GM12878 (cell line): ENCODE data around the gene SULT1A2. TPM values are rescaled to one million over a fixed set of nuclear protein-coding genes. Genes with fewer than 3 reads are reported as not detected.

Experiments used
- ATAC-seq: fragments of 200-7000 bp; cut with Tn5 transposase; 3 replicates; pipeline ENCODE4 v1.9.1; 2020; ENCODE audit warnings: mild to moderate bottlenecking, moderate library complexity
- BruUV-seq: library from RNA; stranded (reverse); fragments of 400-500 nt; replicated peaks from 2 replicates; lab custom pipeline; 2021; lab: Mats Ljungman, UMichigan
- CTCF ChIA-PET: fragments of 300-600 bp; sonication (Branson Sonifier 250); formaldehyde crosslinking; extraction: SDS; loops from one replicate; lab custom pipeline; 2021; ENCODE audit warnings: inconsistent platforms; lab: Yijun Ruan, JAX
- POLR2A ChIA-PET: fragments of 350-600 bp; formaldehyde crosslinking; extraction: SDS; loops from one replicate; lab custom pipeline; 2021; ENCODE audit warnings: inconsistent platforms; lab: Charles Lee
- RAD21 ChIA-PET: fragments of 300-600 bp; sonication (Branson Sonifier 250); formaldehyde crosslinking; loops from one replicate; lab custom pipeline; 2023; ENCODE audit warnings: antibody characterized with exemption; ENCODE audit not compliant: unreplicated experiment; lab: Charles Lee
- SMC1A ChIA-PET: fragments of 300-600 bp; sonication (Branson Sonifier 250); formaldehyde crosslinking; loops from one replicate; lab custom pipeline; 2023; ENCODE audit not compliant: unreplicated experiment, uncharacterized antibody; lab: Charles Lee
- DNase-seq: peaks from one replicate; pipeline ENCODE4 v3.0.0-alpha.2; 2011; ENCODE audit warnings: low read depth, low spot score
- FAIRE-seq: peaks from 3 replicates; lab custom pipeline; 2011; peaks lifted over from hg19 to GRCh38; lab: Jason Lieb, UNC
- H2AFZ ChIP-seq: 2 replicates; pipeline ENCODE4 v1.6.0; 2011; ENCODE audit warnings: low read depth, low read length, control low read depth; ENCODE audit not compliant: control insufficient read depth
- H3K27ac ChIP-seq: 2 replicates; pipeline ENCODE4 v1.5.1; 2011; ENCODE audit warnings: control low read depth; ENCODE audit not compliant: control insufficient read depth, insufficient read depth
- H3K27me3 ChIP-seq, 2 experiments: replicated peaks in 1 of 2; 2 replicates each; pipeline versions ENCODE4 v1.6.0 to v1.6.1; 2011; ENCODE audit warnings: low read length in 1 of 2; ENCODE audit not compliant: control insufficient read depth in 2 of 2, insufficient read depth in 2 of 2
- H3K36me3 ChIP-seq, 2 experiments: 2 replicates each; pipeline ENCODE4 v1.5.1; 2011; ENCODE audit warnings: low read length in 1 of 2; ENCODE audit not compliant: control insufficient read depth in 2 of 2, insufficient read depth in 2 of 2
- H3K4me1 ChIP-seq: 2 replicates; pipeline ENCODE4 v1.6.1; 2011; ENCODE audit warnings: mild to moderate bottlenecking, low read length, moderate library complexity, mixed read lengths; ENCODE audit not compliant: control insufficient read depth, insufficient read depth
- H3K4me2 ChIP-seq: 2 replicates; pipeline ENCODE4 v1.6.0; 2011; ENCODE audit warnings: control low read depth; ENCODE audit not compliant: control insufficient read depth, insufficient read depth
- H3K4me3 ChIP-seq: fragments of 200-600 bp; sonication (generic); 2 replicates; pipeline ENCODE4 v1.5.1; 2016
- H3K79me2 ChIP-seq: 2 replicates; pipeline ENCODE4 v1.6.0; 2011; ENCODE audit warnings: low read length; ENCODE audit not compliant: control insufficient read depth, insufficient read depth
- H3K9ac ChIP-seq: 2 replicates; pipeline ENCODE4 v1.8.0; 2011; ENCODE audit warnings: low read length, control low read depth, mixed read lengths; ENCODE audit not compliant: control insufficient read depth, insufficient read depth
- H3K9me3 ChIP-seq: replicated peaks from 3 replicates; pipeline ENCODE4 v1.5.1; 2011; ENCODE audit warnings: mild to moderate bottlenecking, low read length; ENCODE audit not compliant: control insufficient read depth, insufficient read depth
- H4K20me1 ChIP-seq: 2 replicates; pipeline ENCODE4 v1.6.0; 2011; ENCODE audit not compliant: control insufficient read depth, insufficient read depth
- MTA2 ChIP-seq: fragments of 450-650 bp; IDR thresholded peaks from 2 replicates; pipeline ENCODE4 v1.6.1; 2016; ENCODE audit warnings: low read depth, mild to moderate bottlenecking, moderate library complexity
- WGBS: methylation state at CpG from one replicate; pipeline ENCODE4 v1.1.6; 2016; ENCODE audit warnings: low lambda C conversion rate; ENCODE audit not compliant: insufficient replicate concordance, insufficient coverage; ENCODE audit errors: missing lambda C conversion rate; 5-methylcytosine and 5-hydroxymethylcytosine counted together
- in situ Hi-C: fragments of 300-500 bp; cut with MboI; formaldehyde crosslinking; loops from 9 replicates; pipeline ENCODE4 v1.14.3; 2018; ENCODE audit warnings: mixed read lengths
- intact Hi-C: fragments of 100-400 bp; cut with micrococcal nuclease; formaldehyde crosslinking; loops from one replicate; pipeline ENCODE4 v1.14.2; 2022; ENCODE audit not compliant: unreplicated experiment
- polyA plus RNA-seq, 11 experiments: library from polyadenylated mRNA; depleted of rRNA in 4 of 11; unstranded in 6 of 11; stranded (reverse) in 5 of 11; fragments of >200 nt; fragmentation: Nextera tagmentation in 4 of 11; fragmentation: Illumina TruSeq in 1 of 11; extraction: Ambion mirVana in 4 of 11; extraction: Trizol in 1 of 11; gene quantifications; 1 replicate in 1 of 11; 2 replicates in 10 of 11; pipeline versions ENCODE4 v1.2.1 to v1.2.3, GENCODE V29; 2011 to 2016; ENCODE audit warnings: inconsistent platforms in 2 of 11, missing spikeins in 2 of 11, low read depth in 1 of 11
- total RNA-seq, 4 experiments: library from RNA; depleted of rRNA in 3 of 4; stranded (reverse); fragments of >200 nt in 3 of 4; fragmentation: Illumina TruSeq in 1 of 4; extraction: Trizol in 1 of 4; gene quantifications; 2 replicates each; pipeline versions ENCODE4 v1.2.1 to v1.2.3, GENCODE V29; 2013 to 2021
- TF ChIP-seq, protein P1 (sequence below): fragments of 450-650 bp; IDR thresholded peaks from 2 replicates; pipeline ENCODE4 v1.6.1; 2016; ENCODE audit warnings: mild to moderate bottlenecking

The SULT1A2 gene
- total and polyA plus RNA-seq, 10 of the 15 experiments (the other 5 are each of a cell fraction or from before 2014, with no cell fraction given) = 0.06 to 0.39 (median 0.07) TPM; not detected in 7

DNA sequence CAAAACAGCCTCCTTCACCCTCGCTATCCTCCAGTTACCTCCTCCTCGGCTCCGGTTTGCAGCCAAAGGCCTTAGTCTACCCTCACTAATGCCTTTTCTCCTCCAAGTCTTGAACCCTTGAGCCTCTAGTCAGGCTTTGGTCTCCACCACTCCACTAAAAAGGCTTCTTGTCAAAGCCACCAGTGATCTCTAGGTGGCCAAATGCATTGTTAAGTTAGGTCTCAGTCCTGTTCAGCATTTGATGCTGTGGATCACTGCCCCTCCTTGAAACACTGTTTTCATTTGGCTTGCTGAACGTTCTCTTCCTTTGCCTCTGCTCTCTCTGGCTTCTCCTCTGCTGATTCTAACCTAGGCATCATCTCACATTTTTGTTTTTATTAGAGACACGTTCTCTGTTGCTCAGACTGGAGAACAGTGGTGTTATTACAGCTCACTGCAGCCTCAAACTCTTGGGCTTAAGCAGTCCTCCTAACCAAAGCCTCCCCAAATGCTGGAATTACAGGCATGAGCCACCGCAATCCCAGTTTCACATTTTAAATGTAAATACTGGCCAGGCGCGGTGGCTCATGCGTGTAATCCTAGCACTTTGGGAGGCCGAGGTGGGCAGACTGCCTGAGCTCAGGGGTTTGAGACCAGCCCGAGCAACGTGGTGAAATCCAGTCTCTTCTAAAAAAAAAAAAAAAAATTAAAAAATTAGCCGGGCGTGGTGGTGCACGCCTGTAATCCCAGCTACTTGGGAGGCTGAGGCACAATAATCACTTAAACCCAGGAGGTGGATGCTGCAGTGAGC lies 42.0 kb downstream of the SULT1A2 start:
- no peaks in the 10 kb centered on the region for H3K36me3 ChIP-seq
- peaks cover 17% of the 10 kb centered on the region for H3K4me1 ChIP-seq
- TF ChIP-seq, protein P1, sequence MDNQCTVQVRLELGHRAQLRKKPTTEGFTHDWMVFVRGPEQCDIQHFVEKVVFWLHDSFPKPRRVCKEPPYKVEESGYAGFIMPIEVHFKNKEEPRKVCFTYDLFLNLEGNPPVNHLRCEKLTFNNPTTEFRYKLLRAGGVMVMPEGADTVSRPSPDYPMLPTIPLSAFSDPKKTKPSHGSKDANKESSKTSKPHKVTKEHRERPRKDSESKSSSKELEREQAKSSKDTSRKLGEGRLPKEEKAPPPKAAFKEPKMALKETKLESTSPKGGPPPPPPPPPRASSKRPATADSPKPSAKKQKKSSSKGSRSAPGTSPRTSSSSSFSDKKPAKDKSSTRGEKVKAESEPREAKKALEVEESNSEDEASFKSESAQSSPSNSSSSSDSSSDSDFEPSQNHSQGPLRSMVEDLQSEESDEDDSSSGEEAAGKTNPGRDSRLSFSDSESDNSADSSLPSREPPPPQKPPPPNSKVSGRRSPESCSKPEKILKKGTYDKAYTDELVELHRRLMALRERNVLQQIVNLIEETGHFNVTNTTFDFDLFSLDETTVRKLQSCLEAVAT = peak; percentile 31; the same call in 1 of the 2 replicates
- TF ChIP-seq MTA2 = no peak
- H4K20me1 ChIP-seq = no peaks in the 10 kb centered on the region
- H3K27ac ChIP-seq = peak overlapping the region; percentile 16
- BruUV-seq = no TSS peak
- SMC1A ChIA-PET = interaction anchor here (0.7 to 1.2 kb wide), 3 partner anchors 12 to 63 kb away, joined by 3 read pairs; partner anchors contain the start of gene CLN3
- RAD21 ChIA-PET = interaction anchor here (1.4 to 2.9 kb wide), 2 partner anchors 62 to 63 kb away, joined by 4 to 7 read pairs; partner anchors contain the start of gene CLN3
- H3K79me2 ChIP-seq = peaks cover 4% of the 10 kb centered on the region
- peak; percentile 75 for FAIRE-seq
- DNase-seq = no peak
- peak overlapping the region; percentile 33 for H3K9ac ChIP-seq
- peak overlapping the region; percentile 69 for H3K4me2 ChIP-seq
- in situ Hi-C loops (loop anchor here (5.0 kb wide), 1 partner anchor 38 kb away; no protein-coding TSS in a partner anchor), intact Hi-C loops (loop anchor here (5.0 kb wide), 1 partner anchor 63 kb away; the partner anchor contains the start of genes APOBR and CLN3)
- CTCF ChIA-PET = interaction anchor here (0.7 to 1.8 kb wide), 3 partner anchors 45 to 230 kb away, joined by 3 to 4 read pairs (median 3); no protein-coding TSS in a partner anchor
- ATAC-seq = peak; percentile 10
- peak overlapping the region; percentile 54 for H2AFZ ChIP-seq
- no peaks in the 10 kb centered on the region for H3K27me3 ChIP-seq
- no peaks in the 10 kb centered on the region; the same call in 2 of the 3 replicates for H3K9me3 ChIP-seq
- peak overlapping the region; percentile 79 for H3K4me3 ChIP-seq
- WGBS = 72% methylated on average over 15 of the region's 15 CpGs
- POLR2A ChIA-PET = interaction anchor here (0.9 kb wide), 1 partner anchor 366 kb away, joined by 3 read pairs; no protein-coding TSS in a partner anchor
